Ascending aorta (tissue), 2 donors: ENCODE results near the gene BCL2L12. TPM values are rescaled to one million over a fixed set of nuclear protein-coding genes. Genes with fewer than 3 reads are reported as not detected.

Source experiments
- DNase-seq, 2 donors: peaks; one replicate each; pipeline ENCODE4 v3.0.0-alpha.2; 2019; ENCODE audit warnings: low spot score in 2 of 2
- H3K27ac ChIP-seq, 2 donors: fragments of 200-600 bp; sonication (generic); one replicate each; pipeline ENCODE4 v1.5.1; 2016 to 2017; ENCODE audit warnings: mild to moderate bottlenecking in 1 of 2
- H3K27me3 ChIP-seq: fragments of 200-600 bp; sonication (generic); one replicate; pipeline ENCODE4 v1.5.1; 2017
- H3K36me3 ChIP-seq, 2 donors: fragments of 200-600 bp; sonication (generic); one replicate each; pipeline ENCODE4 v1.5.1; 2016
- H3K4me1 ChIP-seq, 2 donors: fragments of 200-600 bp; sonication (generic); one replicate each; pipeline ENCODE4 v1.5.1; 2016 to 2017; ENCODE audit warnings: mild to moderate bottlenecking in 1 of 2
- H3K4me3 ChIP-seq, 2 donors: fragments of 200-600 bp; sonication (generic); one replicate each; pipeline ENCODE4 v1.5.1; 2016 to 2017; ENCODE audit warnings: mild to moderate bottlenecking in 1 of 2
- H3K9me3 ChIP-seq, 2 donors: fragments of 200-600 bp; sonication (generic); one replicate each; pipeline ENCODE4 v1.5.1; 2016
- intact Hi-C: fragments of 100-400 bp; cut with DNase I; formaldehyde crosslinking; loops from one replicate; pipeline ENCODE4 v1.15.1; 2023
- total RNA-seq: library from RNA; depleted of rRNA; stranded (reverse); fragments of >200 nt; gene quantifications from one replicate; pipeline ENCODE4 v1.1.0, GENCODE V29; 2016
- TF ChIP-seq, protein P1 (sequence below), 3 experiments: fragments of 200-600 bp in 2 of 3; fragments of 450-650 bp in 1 of 3; sonication (generic) in 2 of 3; IDR thresholded peaks; one replicate each; pipeline ENCODE4 v1.5.1; 2016 to 2019; ENCODE audit warnings: antibody characterized with exemption in 3 of 3, mild to moderate bottlenecking in 1 of 3, moderate library complexity in 1 of 3

Gene BCL2L12
- total RNA-seq, 1 donor from 2014 or later: 0.64 TPM

DNA sequence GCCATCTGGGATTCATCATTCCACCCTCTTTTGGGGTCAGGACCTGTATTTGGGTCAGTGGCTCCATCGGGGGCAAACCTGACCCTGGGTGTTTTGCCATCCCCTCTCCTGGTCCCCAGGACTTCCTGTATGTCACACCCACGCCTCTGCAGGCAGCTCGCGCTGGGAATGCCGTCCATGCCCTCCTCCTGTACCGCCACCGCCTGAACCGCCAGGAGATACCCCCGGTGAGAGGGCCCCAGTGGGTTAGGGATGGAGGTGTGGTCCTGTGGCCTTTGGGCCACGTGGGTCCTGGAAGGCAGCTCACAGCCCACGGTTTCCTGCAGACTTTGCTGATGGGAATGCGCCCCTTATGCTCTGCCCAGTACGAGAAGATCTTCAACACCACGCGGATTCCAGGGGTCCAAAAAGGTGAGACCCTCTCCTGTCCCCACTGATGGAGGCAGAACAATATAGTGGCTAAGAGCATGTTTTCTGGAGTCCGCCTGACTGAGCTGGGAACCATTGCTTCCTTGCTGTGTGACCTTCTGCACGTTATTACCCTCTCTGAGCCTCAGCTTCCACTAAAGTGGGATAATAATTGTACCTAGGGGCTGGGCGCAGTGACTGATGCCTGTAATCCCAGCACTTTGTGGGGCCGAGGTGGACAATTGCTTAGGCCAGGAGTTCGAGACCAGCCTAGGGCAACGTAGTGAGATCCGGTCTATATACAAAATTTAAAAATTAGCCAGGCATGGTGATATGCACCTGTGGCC, 39.3 kb downstream of the BCL2L12 start:
- intact Hi-C loops: no loop called here
- no peaks in the 10 kb centered on the region for H3K27me3 ChIP-seq

DNA sequence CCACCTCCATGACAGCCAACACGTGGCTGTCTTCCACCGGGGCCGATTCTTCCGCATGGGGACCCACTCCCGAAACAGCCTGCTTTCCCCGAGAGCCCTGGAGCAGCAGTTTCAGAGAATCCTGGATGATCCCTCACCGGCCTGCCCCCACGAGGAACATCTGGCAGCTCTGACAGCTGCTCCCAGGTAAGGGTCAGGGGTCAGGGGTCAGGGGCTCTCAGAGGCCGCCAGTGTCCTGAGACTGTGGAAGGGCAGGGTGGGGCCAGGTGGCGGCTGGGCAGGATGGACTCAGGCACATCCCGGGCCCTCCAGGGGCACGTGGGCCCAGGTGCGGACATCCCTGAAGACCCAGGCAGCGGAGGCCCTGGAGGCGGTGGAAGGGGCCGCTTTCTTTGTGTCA, 40.2 kb downstream of the BCL2L12 start:
- TF ChIP-seq, protein P1, sequence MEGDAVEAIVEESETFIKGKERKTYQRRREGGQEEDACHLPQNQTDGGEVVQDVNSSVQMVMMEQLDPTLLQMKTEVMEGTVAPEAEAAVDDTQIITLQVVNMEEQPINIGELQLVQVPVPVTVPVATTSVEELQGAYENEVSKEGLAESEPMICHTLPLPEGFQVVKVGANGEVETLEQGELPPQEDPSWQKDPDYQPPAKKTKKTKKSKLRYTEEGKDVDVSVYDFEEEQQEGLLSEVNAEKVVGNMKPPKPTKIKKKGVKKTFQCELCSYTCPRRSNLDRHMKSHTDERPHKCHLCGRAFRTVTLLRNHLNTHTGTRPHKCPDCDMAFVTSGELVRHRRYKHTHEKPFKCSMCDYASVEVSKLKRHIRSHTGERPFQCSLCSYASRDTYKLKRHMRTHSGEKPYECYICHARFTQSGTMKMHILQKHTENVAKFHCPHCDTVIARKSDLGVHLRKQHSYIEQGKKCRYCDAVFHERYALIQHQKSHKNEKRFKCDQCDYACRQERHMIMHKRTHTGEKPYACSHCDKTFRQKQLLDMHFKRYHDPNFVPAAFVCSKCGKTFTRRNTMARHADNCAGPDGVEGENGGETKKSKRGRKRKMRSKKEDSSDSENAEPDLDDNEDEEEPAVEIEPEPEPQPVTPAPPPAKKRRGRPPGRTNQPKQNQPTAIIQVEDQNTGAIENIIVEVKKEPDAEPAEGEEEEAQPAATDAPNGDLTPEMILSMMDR (IDR thresholded peaks at IDR 0.05): no peak
- Histone ChIP-seq H3K9me3 (no peaks in the 10 kb centered on the region), H3K27me3 (no peaks in the 10 kb centered on the region), H3K27ac (no peak overlapping the region), H3K4me1 (no peaks in the 10 kb centered on the region), H3K4me3 (no peak overlapping the region), H3K36me3 (no peaks in the 10 kb centered on the region)
- no peak for DNase-seq
- intact Hi-C loops: no loop called here

More for the DNA sequence above, 39.3 kb downstream of the BCL2L12 start:
- Histone ChIP-seq H3K9me3 (no peaks in the 10 kb centered on the region), H3K4me1 (no peaks in the 10 kb centered on the region), H3K36me3 (no peaks in the 10 kb centered on the region), H3K27ac (no peak overlapping the region), H3K4me3 (no peak overlapping the region)
- TF ChIP-seq, protein P1 (IDR thresholded peaks at IDR 0.05): no peak
- no peak for DNase-seq

DNA sequence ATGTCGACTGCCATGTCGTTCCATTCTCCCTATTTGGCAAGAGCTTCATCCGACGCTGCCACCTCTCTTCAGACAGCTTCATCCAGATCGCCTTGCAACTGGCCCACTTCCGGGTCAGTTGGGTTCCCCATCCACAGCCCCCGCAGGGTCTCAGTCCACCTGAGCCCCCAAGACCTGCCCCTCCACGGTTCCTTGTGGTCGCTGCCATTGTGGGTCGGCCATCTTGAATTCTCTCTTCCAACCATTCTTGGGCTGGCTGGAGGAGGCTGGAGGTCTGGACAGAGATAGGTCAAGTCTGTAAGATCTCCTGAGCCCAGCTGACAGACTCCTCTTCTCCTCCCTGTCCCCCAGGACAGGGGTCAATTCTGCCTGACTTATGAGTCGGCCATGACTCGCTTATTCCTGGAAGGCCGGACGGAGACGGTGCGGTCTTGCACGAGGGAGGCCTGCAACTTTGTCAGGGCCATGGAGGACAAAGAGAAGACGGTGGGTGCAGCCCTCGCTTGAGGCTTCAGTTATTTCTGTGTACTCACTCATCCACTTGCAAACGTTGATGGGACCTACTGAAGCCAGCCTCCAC, 44.7 kb downstream of the BCL2L12 start:
- Histone ChIP-seq H3K36me3 (no peaks in the 10 kb centered on the region), H3K27ac (no peak overlapping the region), H3K4me3 (no peak overlapping the region), H3K27me3 (no peaks in the 10 kb centered on the region), H3K4me1 (no peaks in the 10 kb centered on the region), H3K9me3 (no peaks in the 10 kb centered on the region)
- TF ChIP-seq, protein P1 (IDR thresholded peaks at IDR 0.05): no peak
- intact Hi-C loops: no loop called here
- DNase-seq: no peak

DNA sequence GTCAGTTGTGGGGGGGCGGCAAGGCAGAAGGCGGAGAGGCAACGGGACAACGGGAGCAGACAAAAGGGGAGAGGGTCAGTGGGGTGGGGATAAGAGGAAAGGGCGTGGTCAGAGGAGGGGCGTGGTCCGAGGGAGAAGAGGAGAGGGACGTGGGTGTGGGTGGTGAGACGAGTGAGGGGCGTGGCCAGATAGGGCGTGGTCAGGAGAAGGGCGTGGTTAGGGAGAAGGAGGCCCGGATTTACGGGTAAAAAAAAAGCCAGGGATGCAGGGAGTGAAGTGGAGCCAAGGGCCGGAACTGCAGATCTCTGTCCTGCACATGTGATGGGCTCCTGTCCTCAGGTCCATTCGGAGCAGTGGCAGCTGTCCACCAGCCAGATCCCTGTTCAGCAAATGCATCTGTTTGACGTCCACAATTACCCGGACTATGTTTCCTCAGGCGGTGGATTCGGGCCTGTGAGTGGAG, 46.7 kb downstream of the BCL2L12 start:
- Histone ChIP-seq H3K9me3 (no peaks in the 10 kb centered on the region), H3K36me3 (no peaks in the 10 kb centered on the region), H3K4me3 (no peak overlapping the region), H3K27ac (no peak overlapping the region), H3K4me1 (no peaks in the 10 kb centered on the region), H3K27me3 (no peaks in the 10 kb centered on the region)
- intact Hi-C loops: no loop called here
- no peak for DNase-seq
- TF ChIP-seq, protein P1 (IDR thresholded peaks at IDR 0.05): no peak

DNA sequence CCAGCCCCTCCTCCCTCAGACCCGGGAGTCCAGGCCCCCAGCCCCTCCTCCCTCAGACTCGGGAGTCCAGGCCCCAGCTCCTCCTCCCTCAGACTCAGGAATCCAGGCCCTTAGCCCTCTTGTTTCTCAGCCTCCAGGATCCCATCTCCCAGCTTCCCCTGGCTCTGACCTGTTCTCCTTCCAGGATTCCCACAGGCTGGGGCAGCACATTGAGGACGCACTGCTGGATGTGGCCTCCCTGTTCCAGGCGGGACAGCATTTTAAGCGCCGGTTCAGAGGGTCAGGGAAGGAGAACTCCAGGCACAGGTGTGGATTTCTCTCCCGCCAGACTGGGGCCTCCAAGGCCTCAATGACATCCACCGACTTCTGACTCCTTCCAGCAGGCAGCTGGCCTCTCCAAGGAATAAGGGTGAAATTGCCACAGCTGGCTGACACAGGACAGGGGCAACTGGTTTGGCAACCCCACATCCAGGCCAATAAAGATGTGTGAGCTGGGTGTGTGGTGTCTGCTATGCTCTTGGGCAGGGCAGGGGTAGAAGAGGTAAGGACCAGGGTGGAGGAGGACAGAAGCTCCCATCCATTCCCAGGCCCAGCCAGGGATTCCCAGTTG, 47.6 kb downstream of the BCL2L12 start:
- Histone ChIP-seq H3K4me1 (no peaks in the 10 kb centered on the region), H3K27ac (no peak overlapping the region), H3K36me3 (no peaks in the 10 kb centered on the region), H3K9me3 (no peaks in the 10 kb centered on the region), H3K27me3 (no peaks in the 10 kb centered on the region), H3K4me3 (no peak overlapping the region)
- DNase-seq: no peak
- intact Hi-C loops: no loop called here
- TF ChIP-seq, protein P1 (IDR thresholded peaks at IDR 0.05): no peak
